ENCODE results near the gene MAGI2. TPM values are rescaled to one million over a fixed set of nuclear protein-coding genes. Genes with fewer than 3 reads are reported as not detected.

MAGI2 gene
- total RNA-seq, 1 experiment from 2014 or later: 6.2 TPM

GRCh38 chr7:78197447-78197846 is 1256.0 kb downstream of the MAGI2 start:
- Histone ChIP-seq H3K36me3 (replicated peaks; ENCODE audit: control insufficient read depth, insufficient read depth, low read length) (no peaks in the 10 kb centered on the region), H3K4me3 (ENCODE audit: insufficient read depth, low read depth, low read length) (no peak overlapping the region), H3K27me3 (ENCODE audit: control insufficient read depth, insufficient read depth, low read length) (no peaks in the 10 kb centered on the region)
- DNase-seq: no peak

DNA sequence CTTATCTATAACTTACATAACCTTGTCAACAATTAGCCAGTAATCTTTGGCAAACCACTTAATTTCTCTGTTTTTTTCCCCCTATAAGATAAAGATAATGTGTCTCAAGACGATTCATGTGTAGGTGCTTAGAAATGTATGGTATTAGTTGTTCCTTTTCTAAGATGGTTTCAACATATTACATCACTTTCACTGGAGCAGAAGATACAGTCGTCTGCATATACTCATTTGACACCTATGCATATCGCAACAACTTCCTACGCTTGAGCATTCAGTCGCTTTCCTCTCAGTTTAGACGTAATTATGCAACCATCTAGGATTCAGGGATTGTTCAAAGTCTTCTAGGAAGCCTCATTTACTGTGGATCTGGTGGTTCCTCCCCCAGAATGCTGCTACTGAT is 1258.2 kb downstream of the MAGI2 start:
- Histone ChIP-seq H3K4me3 (ENCODE audit: insufficient read depth, low read depth, low read length) (no peak overlapping the region), H3K36me3 (replicated peaks; ENCODE audit: control insufficient read depth, insufficient read depth, low read length) (no peaks in the 10 kb centered on the region), H3K27me3 (ENCODE audit: control insufficient read depth, insufficient read depth, low read length) (no peaks in the 10 kb centered on the region)
- DNase-seq: no peak

- DNase-seq: no peak
- H3K4me3 ChIP-seq (ENCODE audit: insufficient read depth, low read depth, low read length): no peak overlapping the region
- H3K36me3 ChIP-seq (replicated peaks; ENCODE audit: control insufficient read depth, insufficient read depth, low read length): no peaks in the 10 kb centered on the region
- H3K27me3 ChIP-seq (ENCODE audit: control insufficient read depth, insufficient read depth, low read length): no peaks in the 10 kb centered on the region
Measured at GRCh38 chr7:78194611-78195010, 1258.9 kb downstream of the MAGI2 start.

GRCh38 chr7:78191475-78192079 is 1261.9 kb downstream of the MAGI2 start:
- H3K27me3 ChIP-seq (ENCODE audit: control insufficient read depth, insufficient read depth, low read length): no peaks in the 10 kb centered on the region
- no peak overlapping the region for H3K4me3 ChIP-seq (ENCODE audit: insufficient read depth, low read depth, low read length)
- no peaks in the 10 kb centered on the region for H3K36me3 ChIP-seq (replicated peaks; ENCODE audit: control insufficient read depth, insufficient read depth, low read length)
- no peak for DNase-seq

DNA sequence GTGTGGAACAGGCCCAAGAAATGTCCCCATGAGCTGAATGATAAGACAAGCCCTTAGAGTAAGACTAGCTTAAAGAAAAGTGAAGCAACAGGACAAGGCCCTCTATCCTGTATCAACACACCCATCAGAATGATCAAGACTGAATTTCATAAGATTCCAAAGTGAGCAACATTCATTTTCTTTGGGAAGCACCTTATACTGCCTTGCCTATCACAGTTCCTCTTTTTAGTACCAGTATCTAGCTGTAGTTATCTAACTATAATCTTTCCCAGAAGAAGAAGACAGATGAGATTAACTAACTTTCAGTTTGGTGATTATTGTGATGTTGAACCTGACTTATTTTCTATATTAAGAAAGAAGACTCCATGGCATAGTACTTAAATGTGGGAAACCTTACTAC is 1263.7 kb downstream of the MAGI2 start:
- H3K27me3 ChIP-seq (ENCODE audit: control insufficient read depth, insufficient read depth, low read length): no peaks in the 10 kb centered on the region
- H3K36me3 ChIP-seq (replicated peaks; ENCODE audit: control insufficient read depth, insufficient read depth, low read length): no peaks in the 10 kb centered on the region
- H3K4me3 ChIP-seq (ENCODE audit: insufficient read depth, low read depth, low read length): no peak overlapping the region
- DNase-seq: no peak

GRCh38 chr7:78185149-78185745 is 1268.2 kb downstream of the MAGI2 start:
- no peaks in the 10 kb centered on the region for H3K27me3 ChIP-seq (ENCODE audit: control insufficient read depth, insufficient read depth, low read length)
- no peak for DNase-seq

GRCh38 chr7:78184299-78184698 is 1269.2 kb downstream of the MAGI2 start:
- Histone ChIP-seq H3K27me3 (ENCODE audit: control insufficient read depth, insufficient read depth, low read length) (no peaks in the 10 kb centered on the region), H3K36me3 (replicated peaks; ENCODE audit: control insufficient read depth, insufficient read depth, low read length) (no peaks in the 10 kb centered on the region), H3K4me3 (ENCODE audit: insufficient read depth, low read depth, low read length) (no peak overlapping the region)
- no peak for DNase-seq

More at GRCh38 chr7:78185149-78185745, 1268.2 kb downstream of the MAGI2 start:
- Histone ChIP-seq H3K36me3 (replicated peaks; ENCODE audit: control insufficient read depth, insufficient read depth, low read length) (no peaks in the 10 kb centered on the region), H3K4me3 (ENCODE audit: insufficient read depth, low read depth, low read length) (no peak overlapping the region)

- H3K27me3 ChIP-seq (ENCODE audit: control insufficient read depth, insufficient read depth, low read length): no peaks in the 10 kb centered on the region
- no peak overlapping the region for H3K4me3 ChIP-seq (ENCODE audit: insufficient read depth, low read depth, low read length)
- no peak for DNase-seq
- no peaks in the 10 kb centered on the region for H3K36me3 ChIP-seq (replicated peaks; ENCODE audit: control insufficient read depth, insufficient read depth, low read length)
Measured at GRCh38 chr7:78179827-78180477, 1273.5 kb downstream of the MAGI2 start.

- no peaks in the 10 kb centered on the region for H3K36me3 ChIP-seq (replicated peaks; ENCODE audit: control insufficient read depth, insufficient read depth, low read length)
- no peaks in the 10 kb centered on the region for H3K27me3 ChIP-seq (ENCODE audit: control insufficient read depth, insufficient read depth, low read length)
- no peak for DNase-seq
- H3K4me3 ChIP-seq (ENCODE audit: insufficient read depth, low read depth, low read length): no peak overlapping the region
Measured at GRCh38 chr7:78179211-78179610, 1274.3 kb downstream of the MAGI2 start.

DNA sequence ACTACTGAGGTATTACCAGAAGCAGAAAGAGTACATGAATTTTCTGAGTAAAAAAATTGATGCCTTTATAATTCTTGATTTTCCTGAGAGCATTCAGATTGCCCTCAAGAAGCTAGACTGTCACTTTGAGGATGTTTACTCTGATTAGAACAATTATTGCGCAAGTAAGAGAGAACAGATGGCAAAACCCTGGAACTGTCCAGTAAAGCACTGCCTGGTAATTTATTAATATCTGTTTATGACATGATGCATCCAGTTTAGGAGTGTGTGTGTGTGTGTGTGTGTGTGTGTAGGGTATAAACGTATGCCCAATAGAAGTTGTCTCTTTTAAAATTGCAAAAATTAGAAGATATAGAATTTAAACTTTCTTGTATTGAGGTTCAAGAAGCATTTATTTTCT is 1275.1 kb downstream of the MAGI2 start:
- Histone ChIP-seq H3K4me3 (ENCODE audit: insufficient read depth, low read depth, low read length) (no peak overlapping the region), H3K27me3 (ENCODE audit: control insufficient read depth, insufficient read depth, low read length) (no peaks in the 10 kb centered on the region), H3K36me3 (replicated peaks; ENCODE audit: control insufficient read depth, insufficient read depth, low read length) (no peaks in the 10 kb centered on the region)
- DNase-seq: no peak

DNA sequence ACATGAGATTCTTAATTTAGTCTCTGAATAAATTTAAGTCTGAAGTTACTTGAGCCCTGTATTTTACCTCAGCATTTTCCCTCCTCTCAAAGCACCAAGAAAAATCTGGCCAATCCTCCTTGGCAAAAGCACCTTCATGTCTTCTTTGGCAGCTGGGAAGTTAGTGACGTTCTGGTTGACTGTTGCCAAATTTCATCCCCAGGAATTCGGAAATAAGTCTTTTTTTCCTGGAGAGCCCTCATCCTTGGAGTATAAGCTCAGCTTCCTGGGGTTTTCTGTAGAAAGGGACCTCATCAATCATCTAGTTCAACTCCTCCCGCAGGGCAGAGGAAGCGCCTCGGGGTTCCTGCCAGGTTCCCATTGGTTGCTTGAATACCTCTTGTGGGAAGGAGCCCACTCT is 1277.3 kb downstream of the MAGI2 start:
- Histone ChIP-seq H3K4me3 (ENCODE audit: insufficient read depth, low read depth, low read length) (no peak overlapping the region), H3K36me3 (replicated peaks; ENCODE audit: control insufficient read depth, insufficient read depth, low read length) (no peaks in the 10 kb centered on the region; the same call in 1 of the 2 replicates), H3K27me3 (ENCODE audit: control insufficient read depth, insufficient read depth, low read length) (no peaks in the 10 kb centered on the region)
- no peak for DNase-seq

DNA sequence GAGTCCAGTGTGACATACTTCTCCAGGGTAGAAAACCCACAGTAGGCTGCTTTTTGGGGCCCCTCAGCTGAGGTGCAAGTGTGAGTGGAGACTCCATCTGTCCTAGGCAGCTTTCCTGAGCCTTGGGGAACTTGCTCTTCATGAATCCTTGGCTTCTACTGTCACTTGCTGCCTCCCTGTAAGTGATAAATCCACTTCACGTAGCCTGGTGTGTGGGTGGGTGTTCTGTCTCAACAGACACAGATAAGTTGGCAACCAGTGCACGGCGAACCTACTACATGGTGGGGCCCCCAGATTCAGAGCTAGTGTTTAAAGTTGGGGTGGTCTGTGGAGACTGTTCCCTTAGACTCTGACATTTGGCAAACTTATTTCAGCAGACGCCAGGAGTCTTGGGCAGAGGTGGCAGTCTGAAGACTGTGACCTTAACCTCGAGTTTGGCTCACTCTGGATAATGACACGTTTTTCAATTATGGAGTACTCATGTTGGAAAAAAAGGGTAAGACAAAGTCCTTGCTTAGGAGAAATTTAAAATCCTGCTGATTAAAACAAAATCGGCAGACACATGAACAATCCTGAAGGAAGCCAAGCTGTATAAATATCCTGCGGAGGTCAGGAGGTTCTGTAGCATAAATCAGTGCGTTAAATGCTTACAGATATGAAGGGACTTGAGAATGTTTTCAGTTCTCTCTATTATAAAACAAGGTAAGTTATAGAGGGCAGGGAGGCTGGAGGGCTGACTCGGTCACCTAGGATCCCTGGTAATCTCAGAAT is 1278.0 kb downstream of the MAGI2 start:
- Histone ChIP-seq H3K27me3 (ENCODE audit: control insufficient read depth, insufficient read depth, low read length) (no peaks in the 10 kb centered on the region), H3K36me3 (replicated peaks; ENCODE audit: control insufficient read depth, insufficient read depth, low read length) (no peaks in the 10 kb centered on the region; the same call in 1 of the 2 replicates), H3K4me3 (ENCODE audit: insufficient read depth, low read depth, low read length) (no peak overlapping the region)
- no peak for DNase-seq

DNA sequence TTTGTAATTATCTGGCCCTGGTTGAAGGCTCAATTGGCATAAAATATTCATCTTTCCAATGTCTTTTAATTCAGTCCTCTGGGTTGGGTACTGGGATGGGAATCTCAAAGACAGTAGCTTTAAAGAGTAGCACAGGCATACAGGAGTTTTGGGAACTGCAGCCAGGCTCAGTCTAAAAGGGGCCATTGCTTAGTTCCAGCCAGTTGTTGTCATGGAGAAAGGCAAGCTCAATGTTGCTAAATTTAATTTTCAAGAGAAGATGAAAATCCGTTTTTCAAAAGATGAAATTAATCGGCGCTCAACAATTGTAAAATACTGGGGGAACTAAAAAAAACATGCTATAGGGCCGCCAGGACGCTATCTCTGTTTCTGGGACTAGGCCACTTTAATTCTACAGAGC is 1279.8 kb downstream of the MAGI2 start:
- no peaks in the 10 kb centered on the region for H3K27me3 ChIP-seq (ENCODE audit: control insufficient read depth, insufficient read depth, low read length)
- no peak overlapping the region for H3K4me3 ChIP-seq (ENCODE audit: insufficient read depth, low read depth, low read length)
- no peaks in the 10 kb centered on the region; the same call in 1 of the 2 replicates for H3K36me3 ChIP-seq (replicated peaks; ENCODE audit: control insufficient read depth, insufficient read depth, low read length)
- DNase-seq: no peak

DNA sequence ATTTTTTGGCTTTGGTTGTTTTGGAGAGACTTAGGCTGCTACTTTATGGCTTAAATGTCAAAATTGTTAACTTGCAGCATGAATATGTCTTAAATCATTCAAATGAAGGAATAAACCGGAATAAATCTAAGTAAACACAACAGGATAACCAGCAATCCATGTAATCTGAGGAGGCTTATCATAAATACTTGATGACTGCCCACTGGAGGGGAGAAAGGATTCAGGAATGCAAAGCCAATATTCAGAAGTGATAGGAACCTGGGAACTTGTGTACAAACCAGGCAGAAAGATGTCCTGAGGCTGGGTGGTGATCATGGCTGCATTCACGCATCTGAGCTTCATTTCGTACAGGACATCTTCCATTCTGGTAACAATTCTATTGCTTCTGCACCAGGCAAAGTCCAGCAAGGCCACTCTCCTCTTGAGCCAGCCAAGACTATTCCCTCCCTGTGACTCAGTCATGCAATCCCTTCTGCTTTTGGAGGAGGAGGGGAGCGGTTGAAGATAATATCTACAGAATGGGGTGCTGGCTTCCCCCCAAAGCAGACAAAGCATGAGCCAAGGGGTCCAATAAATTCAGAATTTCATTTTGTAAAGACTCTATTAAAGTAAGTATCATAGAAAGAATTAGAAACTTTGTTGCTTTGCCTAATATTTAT is 1280.4 kb downstream of the MAGI2 start:
- Histone ChIP-seq H3K4me3 (ENCODE audit: insufficient read depth, low read depth, low read length) (no peak overlapping the region), H3K36me3 (replicated peaks; ENCODE audit: control insufficient read depth, insufficient read depth, low read length) (no peaks in the 10 kb centered on the region; the same call in 1 of the 2 replicates), H3K27me3 (ENCODE audit: control insufficient read depth, insufficient read depth, low read length) (no peaks in the 10 kb centered on the region)
- no peak for DNase-seq
